ENCODE measurements around the gene DISP3. TPM values are rescaled to one million over a fixed set of nuclear protein-coding genes. Genes with fewer than 3 reads are reported as not detected.

Gene DISP3
- total and polyA plus RNA-seq, 5 experiments from 2014 or later: 0.09 to 0.96 (median 0.45) TPM; not detected in 1

GRCh38 chr1:11523746-11524464, 45.0 kb downstream of the DISP3 start:
- no peak overlapping the region for H3K27ac Mint-ChIP-seq
- peak in 1 of 10 donors; percentile 59 for DNase-seq
- no peak for ATAC-seq
- POLR2A ChIA-PET: no interaction called here
- H3K27me3 Mint-ChIP-seq: no peaks in the 10 kb centered on the region
- H3K9me3 Mint-ChIP-seq: no peaks in the 10 kb centered on the region
- H3K4me1 Mint-ChIP-seq: peaks cover 0 to 6% (median 0%) of the 10 kb centered on the region in 4 donors
- no peaks in the 10 kb centered on the region for H3K36me3 Mint-ChIP-seq
- H3K4me3 Mint-ChIP-seq: no peak overlapping the region

GRCh38 chr1:11524465-11525150, 45.7 kb downstream of the DISP3 start:
- H3K4me1 Mint-ChIP-seq: peaks cover 0 to 6% (median 0%) of the 10 kb centered on the region in 4 donors
- DNase-seq (peak in 1 of 10 donors; percentile 41), ATAC-seq (no peak)
- H3K4me3 Mint-ChIP-seq: no peak overlapping the region
- H3K27me3 Mint-ChIP-seq: no peaks in the 10 kb centered on the region
- no peaks in the 10 kb centered on the region for H3K9me3 Mint-ChIP-seq
- no peaks in the 10 kb centered on the region for H3K36me3 Mint-ChIP-seq
- POLR2A ChIA-PET: no interaction called here
- H3K27ac Mint-ChIP-seq: no peak overlapping the region

GRCh38 chr1:11525151-11525505, 46.2 kb downstream of the DISP3 start:
- H3K27me3 Mint-ChIP-seq: no peaks in the 10 kb centered on the region

GRCh38 chr1:11525516-11525915, 46.6 kb downstream of the DISP3 start:
- H3K9me3 Mint-ChIP-seq: no peaks in the 10 kb centered on the region
- POLR2A ChIA-PET: no interaction called here
- ATAC-seq: no peak
- H3K27ac Mint-ChIP-seq: no peak overlapping the region
- peak in 1 of 10 donors; percentile 21 for DNase-seq
- no peak overlapping the region for H3K4me3 Mint-ChIP-seq
- H3K36me3 Mint-ChIP-seq: no peaks in the 10 kb centered on the region
- peaks cover 0 to 6% (median 0%) of the 10 kb centered on the region in 4 donors for H3K4me1 Mint-ChIP-seq
- H3K27me3 Mint-ChIP-seq: no peaks in the 10 kb centered on the region

More at GRCh38 chr1:11525151-11525505, 46.2 kb downstream of the DISP3 start:
- no peaks in the 10 kb centered on the region for H3K36me3 Mint-ChIP-seq
- POLR2A ChIA-PET: no interaction called here
- H3K4me3 Mint-ChIP-seq: no peak overlapping the region
- H3K4me1 Mint-ChIP-seq: peaks cover 0 to 6% (median 0%) of the 10 kb centered on the region in 4 donors
- no peak overlapping the region for H3K27ac Mint-ChIP-seq
- H3K9me3 Mint-ChIP-seq: no peaks in the 10 kb centered on the region
- ATAC-seq: no peak
- no peak for DNase-seq

GRCh38 chr1:11526071-11526895, 47.3 kb downstream of the DISP3 start:
- H3K27me3 Mint-ChIP-seq: no peaks in the 10 kb centered on the region
- POLR2A ChIA-PET: no interaction called here
- DNase-seq: peak in 1 of 10 donors; percentile 46
- peaks cover 0 to 3% (median 0%) of the 10 kb centered on the region in 4 donors for H3K4me1 Mint-ChIP-seq
- no peak for ATAC-seq
- no peak overlapping the region for H3K27ac Mint-ChIP-seq
- no peaks in the 10 kb centered on the region for H3K9me3 Mint-ChIP-seq
- H3K36me3 Mint-ChIP-seq: no peaks in the 10 kb centered on the region
- H3K4me3 Mint-ChIP-seq: no peak overlapping the region

- no peaks in the 10 kb centered on the region for H3K27me3 Mint-ChIP-seq
- H3K9me3 Mint-ChIP-seq: no peaks in the 10 kb centered on the region
- H3K27ac Mint-ChIP-seq: no peak overlapping the region
- DNase-seq: peak in 1 of 10 donors; percentile 52
- no peak overlapping the region for H3K4me3 Mint-ChIP-seq
- no peaks in the 10 kb centered on the region for H3K4me1 Mint-ChIP-seq
- ATAC-seq: no peak
- POLR2A ChIA-PET: no interaction called here
- no peaks in the 10 kb centered on the region for H3K36me3 Mint-ChIP-seq
Observed at GRCh38 chr1:11527541-11528452, 48.8 kb downstream of the DISP3 start.

- Mint-ChIP-seq H3K4me1 (no peaks in the 10 kb centered on the region), H3K36me3 (no peaks in the 10 kb centered on the region), H3K27me3 (no peaks in the 10 kb centered on the region), H3K27ac (no peak overlapping the region), H3K4me3 (no peak overlapping the region), H3K9me3 (no peaks in the 10 kb centered on the region)
- POLR2A ChIA-PET: no interaction called here
- DNase-seq: no peak
- ATAC-seq: no peak
Observed at GRCh38 chr1:11528611-11529261, 49.8 kb downstream of the DISP3 start.

GRCh38 chr1:11529330-11529729, 50.4 kb downstream of the DISP3 start:
- no peaks in the 10 kb centered on the region for H3K27me3 Mint-ChIP-seq
- POLR2A ChIA-PET: no interaction called here
- DNase-seq: no peak
- H3K36me3 Mint-ChIP-seq: no peaks in the 10 kb centered on the region
- no peak overlapping the region for H3K4me3 Mint-ChIP-seq
- no peaks in the 10 kb centered on the region for H3K9me3 Mint-ChIP-seq
- no peak for ATAC-seq
- no peak overlapping the region for H3K27ac Mint-ChIP-seq
- no peaks in the 10 kb centered on the region for H3K4me1 Mint-ChIP-seq

- no peak overlapping the region for H3K4me3 Mint-ChIP-seq
- POLR2A ChIA-PET: no interaction called here
- no peaks in the 10 kb centered on the region for H3K27me3 Mint-ChIP-seq
- peak in 1 of 10 donors; percentile 62 for DNase-seq
- H3K36me3 Mint-ChIP-seq: no peaks in the 10 kb centered on the region
- ATAC-seq: no peak
- H3K4me1 Mint-ChIP-seq: no peaks in the 10 kb centered on the region
- no peaks in the 10 kb centered on the region for H3K9me3 Mint-ChIP-seq
- H3K27ac Mint-ChIP-seq: no peak overlapping the region
Observed at GRCh38 chr1:11529763-11530730, 51.1 kb downstream of the DISP3 start.

- POLR2A ChIA-PET: no interaction called here
- DNase-seq (no peak), ATAC-seq (no peak)
- no peak overlapping the region for H3K27ac Mint-ChIP-seq
- no peak overlapping the region for H3K4me3 Mint-ChIP-seq
- no peaks in the 10 kb centered on the region for H3K36me3 Mint-ChIP-seq
- H3K9me3 Mint-ChIP-seq: no peaks in the 10 kb centered on the region
- H3K27me3 Mint-ChIP-seq: no peaks in the 10 kb centered on the region
- no peaks in the 10 kb centered on the region for H3K4me1 Mint-ChIP-seq
Observed at GRCh38 chr1:11530731-11531311, 51.9 kb downstream of the DISP3 start.

GRCh38 chr1:11531314-11531870, 52.4 kb downstream of the DISP3 start:
- Mint-ChIP-seq H3K4me1 (no peaks in the 10 kb centered on the region), H3K4me3 (no peak overlapping the region), H3K27ac (no peak overlapping the region), H3K9me3 (no peaks in the 10 kb centered on the region), H3K36me3 (no peaks in the 10 kb centered on the region), H3K27me3 (no peaks in the 10 kb centered on the region)
- DNase-seq: peak in 1 of 10 donors; percentile 55
- POLR2A ChIA-PET: no interaction called here
- no peak for ATAC-seq

Measured in naive thymus-derived CD8-positive, alpha-beta T cell (primary cell).